ENCODE data around the gene NUMB.
A peak's percentile ranks its signal among the peaks of the same experiment; 100 is the strongest.

NUMB gene

DNA sequence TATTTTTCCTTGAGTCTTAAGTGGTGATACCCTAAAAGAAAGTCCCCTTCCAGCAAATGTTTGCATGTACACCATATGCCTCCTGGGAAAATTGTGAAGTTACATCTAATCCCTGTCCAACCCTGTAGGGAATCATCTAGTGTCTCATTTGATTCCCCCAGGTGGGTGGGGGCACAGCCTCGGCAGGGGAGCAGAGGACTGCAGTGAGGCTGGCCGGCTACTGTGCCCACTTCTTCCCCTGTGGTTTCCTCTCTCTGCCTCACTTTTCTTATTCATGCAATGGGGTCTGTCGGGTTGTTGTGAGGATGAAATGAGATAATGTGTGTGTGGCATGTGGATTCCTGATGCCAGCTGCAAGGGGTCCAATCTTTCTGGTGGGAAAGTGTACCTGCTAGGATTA, 215.0 kb downstream of the NUMB start:
- DNase-seq, result no peak

DNA sequence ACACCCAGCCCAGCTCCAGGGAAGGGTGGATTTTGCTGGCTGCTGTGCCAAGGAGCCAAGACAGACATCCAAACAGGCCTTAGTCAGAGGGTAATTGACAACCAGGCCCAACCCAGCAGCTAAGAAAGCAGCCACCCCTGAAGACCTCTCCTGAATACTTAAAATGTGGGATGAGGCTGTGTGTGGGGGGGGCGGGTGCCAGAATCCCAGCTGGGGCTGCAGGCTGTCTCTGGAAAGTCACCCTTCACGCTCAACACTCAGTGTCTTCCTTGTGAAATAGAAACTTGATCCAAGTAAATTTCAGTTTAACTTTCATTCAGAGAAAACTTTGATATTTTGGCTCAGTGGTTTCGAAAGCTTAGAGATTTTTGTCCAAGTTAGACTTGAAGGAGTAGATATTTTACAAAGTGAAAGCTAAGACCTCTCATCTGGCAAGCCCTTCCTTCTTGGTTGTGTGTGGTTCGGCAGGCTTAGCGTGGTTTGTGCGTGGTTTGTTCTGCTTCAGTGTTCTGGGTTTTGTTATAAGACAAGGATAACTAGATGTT, 215.9 kb downstream of the NUMB start:
- no peak for DNase-seq

GRCh38 chr14:73241481-73242165, 216.7 kb downstream of the NUMB start:
- no peak for DNase-seq

DNA sequence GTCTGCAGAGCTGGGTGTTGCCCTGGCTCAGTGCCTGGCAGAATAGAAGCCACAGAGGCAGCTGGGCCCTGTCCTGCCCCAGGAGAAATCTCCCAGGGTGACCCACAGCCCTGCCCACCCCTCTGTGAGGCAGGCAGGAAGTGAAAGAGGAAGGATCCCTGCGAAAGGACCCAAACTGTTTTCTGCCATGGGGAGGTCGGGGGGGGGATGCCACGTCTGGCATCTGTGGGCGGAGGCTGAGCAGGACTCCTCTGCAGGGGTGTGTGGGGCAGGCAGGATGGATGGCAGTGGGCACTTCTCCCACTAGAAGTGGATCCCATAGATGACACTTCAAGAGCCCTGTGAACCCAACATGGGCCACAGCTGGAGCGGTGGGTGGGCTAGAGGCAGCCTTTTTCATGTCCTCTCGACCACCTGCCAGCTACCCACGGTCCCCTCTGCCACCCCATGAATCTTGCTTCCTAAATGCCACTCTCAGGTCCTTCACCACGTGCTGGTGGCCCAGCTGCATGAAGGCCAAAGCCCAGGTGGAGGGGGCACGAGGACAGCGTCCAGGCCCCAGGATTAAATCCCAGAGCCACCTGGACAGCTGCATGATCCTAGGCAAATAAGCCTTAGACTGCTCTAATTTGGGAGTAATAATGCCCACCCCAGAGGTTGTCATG, 217.4 kb downstream of the NUMB start:
- DNase-seq, result no peak

DNA sequence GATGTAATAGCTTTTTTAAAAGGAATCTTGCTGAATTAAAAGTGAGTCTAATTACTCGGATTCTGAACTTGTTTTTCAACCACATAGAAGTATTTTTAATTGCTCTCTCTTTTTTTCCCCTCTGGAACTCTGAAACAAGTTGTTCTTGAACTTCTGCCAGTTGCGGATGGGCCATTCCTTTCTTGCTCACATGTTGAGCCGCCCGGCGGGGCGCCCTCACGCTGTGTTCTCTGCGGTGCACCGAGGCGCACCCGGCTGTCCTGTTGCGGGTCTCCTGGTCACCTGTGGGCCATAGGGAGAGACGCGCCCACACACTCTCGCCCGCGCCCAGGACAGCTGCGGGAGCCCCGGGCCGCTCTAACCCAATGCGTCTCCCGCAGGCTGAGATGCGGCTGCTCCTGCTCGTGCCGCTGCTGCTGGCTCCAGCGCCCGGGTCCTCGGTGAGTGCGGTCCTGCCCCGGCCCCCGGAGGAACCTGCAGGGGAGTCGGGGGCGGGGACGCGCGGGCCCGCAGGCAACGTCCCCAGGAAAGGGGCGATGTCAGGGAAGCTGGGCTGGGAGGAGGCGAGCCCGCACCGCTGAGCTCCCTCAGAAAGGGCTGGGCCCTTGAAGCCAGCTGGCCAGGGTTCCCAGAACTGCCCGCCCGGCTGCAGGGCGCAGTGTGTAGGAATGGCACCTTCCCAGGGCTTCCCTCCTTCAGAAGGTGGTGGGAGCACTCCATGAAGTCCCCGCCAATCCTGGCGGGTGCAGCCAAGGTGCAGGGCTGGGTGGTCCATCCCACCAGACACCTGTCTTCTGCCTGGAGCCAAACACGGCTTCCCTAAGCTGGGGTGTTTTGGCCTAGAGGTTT, 218.7 kb downstream of the NUMB start:
- peak; percentile 56 for DNase-seq

- no peak for DNase-seq
These were observed 219.4 kb downstream of the NUMB start for GRCh38 chr14:73238941-73239340.

DNA sequence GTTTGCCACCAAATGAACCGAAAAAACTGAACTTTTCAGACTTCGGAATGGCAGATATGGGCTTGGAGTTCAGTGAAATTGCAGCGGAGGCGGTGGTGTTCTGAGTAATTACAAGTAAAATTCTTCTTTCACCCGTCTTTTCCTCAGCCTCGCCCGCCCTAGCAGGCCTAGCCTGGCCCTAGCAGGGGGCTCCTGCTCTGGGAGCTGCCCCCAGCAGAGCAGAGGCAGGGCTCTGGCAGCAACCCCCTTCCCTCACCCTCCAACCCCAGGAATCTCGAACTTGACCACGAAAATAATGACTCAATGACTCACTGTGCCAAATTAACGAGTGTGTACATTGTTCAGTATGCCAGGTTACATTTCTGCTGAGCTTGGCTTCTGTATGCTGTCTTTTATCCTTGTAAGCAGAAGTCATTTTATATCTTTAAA, 219.9 kb downstream of the NUMB start:
- peak; percentile 86 for DNase-seq

- DNase-seq, result no peak
These were observed 220.4 kb downstream of the NUMB start for GRCh38 chr14:73237786-73238423.

DNA sequence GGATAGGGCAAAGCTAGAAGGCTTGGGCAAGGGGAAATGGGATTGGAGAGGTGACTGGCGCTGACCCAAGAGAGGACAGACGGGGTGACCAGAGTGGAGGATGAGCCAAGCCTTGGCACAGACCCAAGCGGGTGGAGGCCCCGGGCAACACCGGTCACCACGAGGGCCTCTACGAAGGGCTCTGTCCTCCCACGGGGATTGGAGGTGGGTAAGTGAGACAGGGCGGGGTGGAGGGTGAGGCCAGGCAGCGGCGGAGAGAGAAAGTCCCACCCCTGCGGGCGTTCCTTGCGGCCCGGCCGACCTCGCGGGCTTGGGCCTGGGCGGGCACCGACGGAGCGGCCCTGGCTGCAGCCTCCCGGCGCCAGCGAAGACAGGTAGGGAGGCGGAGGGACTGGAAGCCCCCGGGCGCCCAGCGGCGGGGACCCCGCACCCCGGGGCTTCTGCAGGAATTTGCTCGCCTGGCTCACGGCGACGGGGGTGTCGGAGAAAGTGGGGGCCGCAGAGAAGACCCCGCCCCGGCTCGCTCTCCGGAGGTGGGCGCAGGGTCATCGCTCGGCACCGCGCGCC, 221.0 kb downstream of the NUMB start, which contains the start of gene PAPLN:
Gene PAPLN (plus strand): TSS at position 288 of the 567 bp plus-strand sequence. CDS start 2,273 bp downstream, outside the sequence.
- DNase-seq, result peak; percentile 46

DNA sequence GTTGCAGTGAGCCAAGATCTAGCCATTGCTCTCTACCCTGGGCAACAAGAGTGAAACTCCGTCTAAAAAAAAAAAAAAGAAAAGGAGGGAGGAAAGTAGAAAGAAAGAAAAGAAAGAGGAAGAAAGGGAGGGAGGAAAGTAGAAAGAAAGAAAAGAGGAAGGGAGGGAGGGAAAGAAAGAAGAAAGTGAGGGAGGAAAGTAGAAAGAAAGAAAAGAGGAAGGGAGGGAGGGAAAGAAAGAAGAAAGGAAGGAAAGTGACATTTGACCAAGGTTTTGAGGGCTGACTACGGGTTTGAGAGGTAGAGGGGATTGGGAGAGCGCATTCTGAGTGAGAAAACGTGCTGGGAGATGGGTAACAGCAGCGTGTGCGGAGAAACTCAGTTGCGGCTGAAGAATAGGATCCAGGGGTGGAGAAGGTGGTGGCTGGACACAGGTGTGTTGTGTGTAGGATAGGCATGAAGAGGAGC, 221.6 kb downstream of the NUMB start:
- DNase-seq, result no peak

- no peak for DNase-seq
These were observed 222.2 kb downstream of the NUMB start for GRCh38 chr14:73236157-73236556.

DNA sequence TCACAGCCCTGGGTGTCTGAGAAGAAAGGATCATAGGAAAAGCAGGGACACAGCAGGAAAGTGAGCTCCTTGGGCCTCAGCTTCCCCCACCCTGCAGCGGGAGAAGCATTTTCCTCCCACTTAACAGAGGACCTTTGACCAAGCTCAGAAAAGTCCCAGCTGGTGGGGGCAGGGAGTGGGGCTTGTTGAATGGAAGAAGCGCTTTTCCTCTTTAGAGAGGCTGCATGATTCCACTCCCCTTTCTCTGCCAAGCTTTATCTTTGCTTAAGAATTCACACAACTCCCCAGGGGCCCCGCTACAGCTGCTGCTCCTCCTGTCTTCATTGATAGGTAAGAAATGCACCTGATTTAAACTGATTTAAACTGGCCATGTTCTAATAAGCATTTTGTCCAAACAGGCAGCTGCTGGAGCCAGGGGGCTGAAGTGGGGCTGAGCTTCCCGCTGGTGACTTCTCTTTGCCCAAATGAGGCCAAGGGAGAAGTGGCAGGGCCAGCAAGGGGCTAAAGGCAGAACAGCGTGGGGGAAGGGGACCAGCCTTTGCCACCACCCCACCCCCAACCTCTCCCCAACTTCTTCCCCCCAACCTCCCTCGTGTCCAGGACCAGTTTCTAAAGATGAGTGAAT, 222.7 kb downstream of the NUMB start:
- no peak for DNase-seq

DNA sequence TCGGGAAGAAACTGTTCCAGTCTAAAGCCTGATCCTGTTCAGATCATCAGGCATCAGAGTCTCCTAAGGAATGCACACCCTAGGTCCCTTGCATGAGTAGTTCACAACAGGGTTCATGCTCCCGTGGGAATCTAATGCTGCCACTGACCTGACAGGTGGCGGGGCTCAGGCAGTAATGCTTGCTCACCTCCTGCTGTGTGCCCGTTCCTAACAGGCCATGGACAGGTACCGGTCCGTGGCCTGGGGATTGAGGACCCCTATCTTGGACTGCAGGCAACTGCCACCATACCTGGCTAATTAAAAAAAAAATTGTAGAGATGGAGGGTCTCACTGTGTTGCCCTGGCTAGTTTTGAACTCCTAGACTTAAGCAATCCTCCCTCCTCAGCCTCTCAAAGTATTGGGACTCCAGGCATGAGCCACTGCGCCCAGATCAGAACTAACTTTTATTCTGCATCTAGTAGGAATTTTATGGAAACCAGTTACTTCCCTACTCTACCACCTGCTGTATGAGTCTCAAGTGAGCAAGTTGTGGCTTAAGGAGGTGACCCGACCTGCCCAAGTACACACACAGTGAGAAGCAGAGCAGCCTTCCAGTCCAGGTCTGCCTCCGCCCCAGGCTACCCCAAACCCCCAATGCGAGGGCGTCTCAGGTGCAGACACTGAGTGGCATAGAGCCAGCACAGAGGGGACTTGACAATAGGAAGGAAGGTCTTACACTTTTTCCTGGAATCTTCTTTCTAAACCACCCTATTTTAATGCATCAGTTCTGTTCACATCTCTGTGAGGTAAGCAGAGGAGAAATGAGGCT, 223.6 kb downstream of the NUMB start:
- DNase-seq, result no peak

- DNase-seq, result no peak
These were observed 224.3 kb downstream of the NUMB start for GRCh38 chr14:73234029-73234428.

DNA sequence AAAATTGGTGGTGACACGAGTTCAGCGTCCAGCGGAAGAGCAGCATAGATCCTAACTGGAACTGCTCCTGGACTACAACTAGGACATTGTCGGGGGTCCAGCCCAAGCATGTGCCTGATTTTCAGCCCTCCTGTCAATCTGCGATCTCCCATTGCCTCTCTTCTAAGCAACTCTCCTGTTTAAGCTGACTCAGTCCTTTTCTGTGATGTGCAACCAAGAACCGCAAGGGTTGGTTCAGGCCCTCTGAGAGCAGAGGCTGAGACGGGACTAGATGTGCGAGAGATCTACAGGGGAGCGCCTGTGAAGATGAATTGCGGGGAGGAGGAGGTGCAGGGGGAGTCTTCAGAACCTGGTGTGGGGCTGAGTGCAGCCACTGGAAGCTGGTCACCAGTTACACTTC, 224.8 kb downstream of the NUMB start:
- no peak for DNase-seq

GRCh38 chr14:73232984-73233383, 225.4 kb downstream of the NUMB start:
- DNase-seq, result no peak

DNA sequence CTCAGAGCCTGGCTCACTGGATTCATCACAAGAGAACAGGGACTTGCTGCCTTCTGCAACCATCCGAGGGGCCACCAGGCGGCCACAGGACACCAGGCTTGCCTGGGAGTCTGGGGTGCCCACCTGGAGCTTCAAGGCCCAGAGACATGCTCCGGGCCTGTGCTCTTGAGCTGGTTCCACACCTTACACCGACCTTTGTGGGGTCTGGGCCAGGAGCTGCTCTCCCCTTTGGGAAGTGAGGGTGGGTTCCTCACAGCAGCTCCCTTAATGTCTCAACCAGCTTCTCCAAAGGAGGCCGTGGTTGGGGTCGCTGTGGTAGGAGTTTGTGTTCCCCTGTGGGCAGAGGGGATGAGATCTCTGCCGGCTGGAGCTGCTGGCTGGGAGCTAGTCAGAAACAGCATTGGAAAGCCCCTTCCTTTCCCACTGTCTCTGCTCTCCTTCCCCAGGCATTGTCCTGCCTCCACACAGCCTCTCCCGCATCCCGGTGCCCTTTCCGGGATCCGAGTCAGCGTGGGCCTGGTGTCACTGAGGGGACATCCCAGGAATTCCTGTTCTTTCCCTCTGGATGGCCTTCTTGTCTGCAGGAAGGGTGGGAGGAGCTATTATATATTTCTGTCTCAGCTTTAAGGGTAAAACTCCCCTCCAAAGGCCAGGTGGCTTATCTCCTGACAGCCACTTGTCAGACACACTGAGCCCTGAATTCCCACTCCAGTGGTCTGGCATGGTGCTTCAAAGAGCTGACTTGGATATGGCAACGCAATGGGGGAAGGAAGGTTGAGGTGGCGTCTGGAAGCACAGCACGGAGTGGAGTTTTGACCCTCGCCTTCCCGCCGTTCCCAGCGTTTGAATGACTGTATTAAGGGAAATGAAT, 226.1 kb downstream of the NUMB start:
- no peak for DNase-seq

DNA sequence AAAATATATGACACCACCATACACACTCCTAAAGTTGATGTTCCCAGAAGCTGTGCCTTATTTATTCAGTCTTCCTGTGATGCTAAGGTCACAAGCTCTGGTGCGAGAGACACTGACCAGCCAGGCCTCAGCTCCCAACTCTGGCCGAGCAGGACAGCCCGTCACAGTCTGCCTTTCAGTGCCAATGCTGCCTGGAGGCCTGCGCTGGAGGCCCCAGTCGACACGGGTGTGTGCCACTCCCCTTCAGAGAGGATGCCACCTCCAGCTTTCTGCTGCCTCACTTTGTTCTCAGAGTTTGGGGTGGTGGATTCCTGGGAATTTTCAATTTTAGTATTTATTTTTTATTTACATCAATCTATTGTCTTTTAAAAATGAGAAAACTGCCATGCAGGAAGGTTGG, 228.3 kb downstream of the NUMB start:
- DNase-seq, result no peak

DNA sequence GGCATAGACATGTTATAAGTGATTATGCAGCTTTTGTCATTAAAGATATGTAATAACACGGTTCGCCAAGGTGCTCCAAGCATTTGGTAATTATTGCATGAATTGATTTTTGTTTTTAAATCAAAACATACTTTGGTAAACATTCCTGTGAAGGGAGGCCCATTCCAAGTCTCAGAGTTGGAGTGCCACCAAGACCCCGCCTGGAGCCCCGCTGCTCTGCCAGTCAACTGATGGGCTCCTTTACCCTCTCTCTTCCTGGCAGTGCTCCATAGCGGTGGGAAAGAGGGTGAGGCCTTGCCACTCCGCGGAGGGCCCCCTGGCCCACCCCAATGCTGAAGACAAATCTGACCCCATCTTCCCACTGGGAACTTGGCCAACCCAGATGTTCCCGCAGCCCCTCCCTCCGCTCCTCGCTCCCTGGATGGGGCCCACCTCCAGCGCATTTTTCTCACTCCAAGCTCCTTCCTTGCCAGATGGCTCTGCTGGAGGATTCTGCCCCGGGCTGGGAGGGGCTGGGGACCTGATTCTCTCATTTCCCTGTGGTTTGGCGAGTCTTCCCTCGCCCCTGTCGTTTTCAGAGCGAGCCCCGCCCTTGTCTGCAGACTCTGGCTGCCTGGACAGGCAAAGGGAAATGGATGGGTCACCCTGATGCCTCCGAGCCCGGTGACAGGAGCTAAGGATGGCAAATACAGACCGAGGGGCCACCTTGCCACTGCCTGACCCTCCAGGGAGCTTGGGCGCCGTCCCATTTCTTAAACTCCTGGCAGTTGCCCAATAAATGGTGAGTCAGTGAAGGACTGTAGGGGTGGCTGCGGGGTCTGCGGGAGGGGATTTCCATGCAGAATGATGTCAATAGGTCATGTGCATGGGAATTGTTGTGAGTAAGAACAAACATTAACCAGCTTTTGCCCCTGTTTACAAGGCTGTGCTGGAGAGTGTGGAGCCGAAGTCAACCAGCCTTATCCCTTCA, 230.2 kb downstream of the NUMB start:
- peak; percentile 91 for DNase-seq

Measured in EL (cell line).